Erythroblast (primary cell): Measurements from ENCODE around the gene MED31.

Experiments
- GATA1 ChIP-seq: IDR thresholded peaks from 2 replicates; pipeline ENCODE4 v1.6.1; 2011; ENCODE audit warnings: low read depth, mild to moderate bottlenecking, control low read depth, low read length, moderate library complexity
- POLR2A ChIP-seq: IDR thresholded peaks from 2 replicates; pipeline ENCODE4 v1.6.1; 2011; ENCODE audit warnings: mild to moderate bottlenecking, low read length

DNA sequence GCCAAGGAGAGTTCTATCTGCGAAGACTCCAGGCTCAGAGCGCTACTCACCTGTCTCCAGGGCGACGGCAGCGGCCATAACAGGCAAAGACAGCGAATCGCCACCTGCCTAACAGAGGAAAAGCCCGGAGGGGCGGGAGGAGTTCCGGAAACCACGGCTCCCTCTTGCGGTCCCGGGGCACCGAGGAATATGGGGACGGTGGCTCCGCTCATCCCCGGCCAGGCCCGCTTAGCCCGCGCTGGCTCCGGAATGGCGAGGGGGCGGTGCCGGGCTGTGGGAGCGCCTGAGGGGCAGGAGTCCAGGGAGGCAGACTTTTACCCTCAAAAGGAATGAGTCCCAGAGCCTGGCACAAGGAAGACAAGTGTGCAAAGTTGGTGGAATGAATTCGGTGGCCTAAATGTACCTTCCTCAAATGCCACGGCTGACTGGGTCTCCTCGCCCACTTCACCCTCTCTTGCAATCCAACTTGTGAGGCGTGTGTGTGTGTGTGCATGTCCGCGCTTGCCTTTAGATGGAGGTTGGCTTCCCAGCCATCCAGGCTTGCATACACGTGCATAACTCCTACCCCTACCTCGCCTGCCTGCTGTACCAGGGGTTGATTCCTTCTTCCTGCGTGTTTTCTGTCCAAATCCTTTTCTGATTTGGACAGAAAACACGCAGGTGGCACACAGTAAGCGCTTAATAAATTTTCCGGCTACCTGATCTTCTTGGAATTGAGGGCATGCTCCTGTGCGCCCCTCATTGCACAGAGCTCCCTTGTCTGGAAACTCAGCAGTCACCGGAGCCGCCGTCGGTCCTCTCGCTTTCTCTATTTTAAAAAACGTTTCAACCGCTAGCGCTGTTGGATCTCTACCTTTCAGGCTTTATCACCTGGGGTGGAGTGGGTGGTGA lies 3.7 kb upstream of the MED31 start:
- TF ChIP-seq POLR2A, result no peak
- TF ChIP-seq GATA1, result no peak
